ES-I3 (cell line): Measurements from ENCODE around the gene RFNG.

Source experiments
- H3K36me3 ChIP-seq: 2 replicates; pipeline ENCODE4 v1.6.1; 2013; ENCODE audit warnings: mild to moderate bottlenecking, low read length, control low read depth, moderate library complexity; ENCODE audit not compliant: insufficient read depth
- H3K4me1 ChIP-seq: 2 replicates; pipeline ENCODE4 v1.6.1; 2013; ENCODE audit warnings: mild to moderate bottlenecking, control low read depth, low read length; ENCODE audit not compliant: insufficient read depth
- H3K9ac ChIP-seq: 2 replicates; pipeline ENCODE4 v1.6.1; 2013; ENCODE audit warnings: low read depth, mild to moderate bottlenecking, low read length, moderate library complexity
- H3K9me3 ChIP-seq: 2 replicates; pipeline ENCODE4 v1.6.1; 2013; ENCODE audit warnings: mild to moderate bottlenecking, low read length, moderate library complexity; ENCODE audit not compliant: control insufficient read depth, insufficient read depth

Gene RFNG

DNA sequence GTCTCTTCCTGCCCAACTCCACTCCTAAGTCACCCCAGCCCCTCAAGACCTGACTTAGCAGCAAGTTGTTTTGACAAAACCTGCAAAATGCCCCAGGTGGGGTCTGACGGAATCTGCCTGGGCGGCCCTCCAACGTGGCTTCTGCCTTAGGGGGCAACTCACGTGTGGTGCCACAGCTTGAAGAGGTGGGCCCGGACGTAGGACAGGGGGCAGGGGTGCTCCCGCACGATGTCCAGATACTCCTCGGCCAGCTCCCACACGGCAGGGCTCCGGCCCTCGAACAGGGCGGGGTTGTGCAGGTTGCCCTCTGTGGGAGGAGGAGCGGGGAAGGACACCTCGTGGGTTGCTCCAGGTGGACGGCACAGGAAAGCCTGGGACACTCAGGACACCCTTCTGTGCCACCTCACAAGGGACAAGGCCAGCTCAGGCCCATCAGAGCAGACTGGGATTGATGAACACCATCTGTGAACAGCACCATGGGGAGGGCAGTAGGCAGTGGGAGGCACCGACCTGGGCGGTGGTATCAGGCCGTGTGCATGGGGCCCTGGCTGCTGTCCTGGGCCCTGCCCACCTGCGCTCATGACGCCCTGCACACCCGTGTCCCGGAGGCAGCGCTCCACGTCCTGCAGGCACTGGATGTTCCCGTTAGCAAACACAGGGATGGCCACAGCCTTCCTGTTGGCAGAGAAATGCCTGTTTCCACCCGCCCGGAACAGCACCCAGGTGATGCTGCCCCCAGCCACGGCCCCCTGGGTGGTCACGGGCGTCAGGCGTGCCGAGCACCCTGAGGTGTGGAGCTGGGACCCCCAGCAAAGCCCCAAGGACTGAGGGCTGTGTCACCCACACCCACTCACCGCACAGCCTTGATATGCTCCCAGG lies 9.7 kb upstream of the RFNG start:
- Histone ChIP-seq H3K4me1 (no peaks in the 10 kb centered on the region), H3K36me3 (peaks cover 17% of the 10 kb centered on the region), H3K9ac (no peak overlapping the region)

DNA sequence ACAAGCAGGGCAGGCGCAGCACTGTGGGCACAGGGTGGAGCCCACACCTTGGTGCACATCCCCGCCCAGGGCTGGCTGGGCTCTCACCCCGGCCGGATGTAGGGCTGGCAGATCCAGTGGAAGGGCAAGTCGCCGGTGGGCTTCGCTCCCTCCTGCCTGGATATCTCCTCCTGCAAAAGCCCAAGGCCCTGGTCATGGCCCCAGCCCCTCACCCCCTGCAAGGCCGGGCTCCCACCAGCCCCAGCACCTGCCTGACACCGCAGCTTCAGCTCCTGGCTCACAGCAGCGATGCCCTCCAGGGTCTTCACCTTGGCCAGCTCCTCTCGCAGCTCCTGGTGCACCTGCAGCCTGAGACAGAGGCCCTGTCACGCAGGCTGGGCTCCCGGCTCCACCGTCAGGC lies 9.0 kb upstream of the RFNG start:
- Histone ChIP-seq H3K4me1 (no peaks in the 10 kb centered on the region), H3K9me3 (no peaks in the 10 kb centered on the region), H3K9ac (no peak overlapping the region), H3K36me3 (peaks cover 17% of the 10 kb centered on the region)

More for the DNA sequence above, 9.7 kb upstream of the RFNG start:
- no peaks in the 10 kb centered on the region for H3K9me3 ChIP-seq

DNA sequence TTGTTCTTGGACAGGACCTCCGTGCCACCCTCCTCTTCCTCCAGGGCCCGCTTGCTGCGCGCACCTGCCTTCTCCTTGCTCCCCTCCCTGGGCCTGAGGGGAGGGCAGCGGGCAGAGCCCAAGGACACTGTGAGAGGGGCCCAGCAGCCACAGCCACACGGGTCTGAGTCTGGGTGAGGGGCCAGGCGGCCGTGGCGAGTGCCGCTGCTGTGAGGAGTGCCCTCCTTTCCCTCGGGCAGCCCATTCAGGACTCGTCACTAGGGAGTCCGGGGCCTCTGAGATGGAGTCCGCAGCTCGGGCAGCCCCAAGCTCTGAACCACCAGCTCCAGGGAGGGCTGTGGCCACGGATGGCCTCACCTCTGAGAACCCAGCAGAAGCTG lies 8.4 kb upstream of the RFNG start:
- H3K4me1 ChIP-seq, result no peaks in the 10 kb centered on the region
- no peak overlapping the region for H3K9ac ChIP-seq
- peaks cover 17% of the 10 kb centered on the region for H3K36me3 ChIP-seq
- H3K9me3 ChIP-seq, result no peaks in the 10 kb centered on the region

DNA sequence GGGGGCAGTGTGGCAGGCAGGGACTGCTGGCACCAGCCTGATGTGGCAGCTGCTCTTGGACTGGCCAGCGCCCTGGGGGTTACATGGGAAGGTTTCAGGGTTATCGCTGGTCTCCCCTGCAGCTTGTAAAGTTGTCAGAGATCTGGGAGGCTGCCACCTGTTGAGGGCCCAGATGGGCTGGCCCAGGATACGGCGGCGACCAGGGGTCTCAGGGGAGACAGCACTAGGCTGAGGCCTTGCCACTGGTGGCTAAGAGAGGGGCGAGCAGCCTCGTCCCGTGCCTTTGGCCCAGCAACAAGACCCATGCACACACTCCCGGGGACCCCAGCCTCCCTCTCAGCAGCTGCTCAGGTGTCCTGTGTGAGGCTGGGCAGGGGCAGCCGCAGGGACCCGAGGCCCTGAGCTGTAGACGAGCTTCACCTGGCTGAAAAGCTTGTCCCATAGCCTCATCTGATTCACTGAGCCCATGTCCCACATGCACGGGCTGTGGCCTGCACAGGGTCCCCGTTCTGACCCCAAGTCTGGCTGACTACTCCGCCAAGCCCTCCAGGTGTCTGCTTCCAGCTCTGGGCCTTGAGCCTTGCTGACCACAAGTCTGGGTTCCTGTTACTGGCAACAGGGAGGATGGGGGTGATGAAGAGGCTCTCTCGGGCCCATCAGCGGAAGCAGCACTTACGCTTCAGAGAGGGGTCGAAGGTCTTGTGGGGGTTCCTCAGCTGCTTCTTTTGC lies 7.8 kb upstream of the RFNG start:
- H3K36me3 ChIP-seq, result peaks cover 20% of the 10 kb centered on the region

DNA sequence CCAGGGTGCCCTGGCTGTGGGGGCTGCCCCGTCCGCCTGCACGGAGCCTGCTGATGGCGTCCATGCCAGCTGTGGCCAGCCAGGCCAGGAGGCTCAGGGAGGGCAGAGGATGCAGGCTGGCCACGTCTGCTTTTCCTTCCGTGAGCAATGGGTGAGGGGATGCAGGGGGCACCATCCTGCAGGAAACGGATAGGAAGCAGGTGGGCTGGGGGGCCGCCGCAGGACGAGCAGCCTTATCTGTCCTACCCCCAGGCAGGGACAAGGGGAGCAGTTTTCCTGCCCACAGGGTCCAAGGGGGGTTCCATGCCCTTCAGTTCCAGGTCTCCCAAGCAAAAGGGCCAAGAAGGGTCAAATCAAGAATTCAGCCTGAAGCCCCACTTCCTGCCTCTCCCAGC lies 7.2 kb upstream of the RFNG start:
- Histone ChIP-seq H3K36me3 (peaks cover 20% of the 10 kb centered on the region), H3K9me3 (no peaks in the 10 kb centered on the region), H3K4me1 (no peaks in the 10 kb centered on the region), H3K9ac (no peak overlapping the region)

More for the DNA sequence above, 7.8 kb upstream of the RFNG start:
- H3K9me3 ChIP-seq, result no peaks in the 10 kb centered on the region
- no peaks in the 10 kb centered on the region for H3K4me1 ChIP-seq
- no peak overlapping the region for H3K9ac ChIP-seq

DNA sequence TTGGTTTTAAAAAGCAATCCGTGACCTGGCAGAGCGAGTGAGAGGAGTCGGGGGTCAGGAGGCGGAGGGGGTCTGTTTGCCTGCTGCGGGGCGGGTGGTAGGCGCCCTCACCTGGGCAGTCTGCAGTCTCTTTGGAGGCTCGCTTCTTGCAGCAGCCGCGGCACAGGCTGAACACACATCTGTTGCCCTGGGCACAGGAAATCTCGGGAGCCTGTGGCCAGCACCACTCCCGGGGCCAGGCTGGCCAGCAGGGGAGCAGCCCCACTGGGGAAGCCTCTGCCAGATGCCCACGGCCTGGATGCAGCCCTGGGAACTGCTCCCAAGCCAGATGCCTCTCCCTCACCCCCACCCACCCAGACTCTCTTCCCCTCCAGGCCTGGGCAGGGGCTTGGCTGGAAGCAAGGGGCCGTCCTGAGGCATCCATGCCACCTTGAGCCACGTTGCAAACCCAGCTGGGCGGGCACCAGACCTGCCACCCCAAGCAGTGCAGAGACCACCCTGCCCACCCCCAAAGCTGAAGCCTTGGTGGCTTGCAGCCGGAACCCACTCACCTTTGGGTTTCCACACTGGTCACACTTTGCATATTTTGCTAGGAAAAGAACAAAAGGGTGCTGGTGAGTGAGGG lies 6.7 kb upstream of the RFNG start:
- no peak overlapping the region for H3K9ac ChIP-seq
- peaks cover 20% of the 10 kb centered on the region for H3K36me3 ChIP-seq
- H3K4me1 ChIP-seq, result no peaks in the 10 kb centered on the region
- no peaks in the 10 kb centered on the region for H3K9me3 ChIP-seq

DNA sequence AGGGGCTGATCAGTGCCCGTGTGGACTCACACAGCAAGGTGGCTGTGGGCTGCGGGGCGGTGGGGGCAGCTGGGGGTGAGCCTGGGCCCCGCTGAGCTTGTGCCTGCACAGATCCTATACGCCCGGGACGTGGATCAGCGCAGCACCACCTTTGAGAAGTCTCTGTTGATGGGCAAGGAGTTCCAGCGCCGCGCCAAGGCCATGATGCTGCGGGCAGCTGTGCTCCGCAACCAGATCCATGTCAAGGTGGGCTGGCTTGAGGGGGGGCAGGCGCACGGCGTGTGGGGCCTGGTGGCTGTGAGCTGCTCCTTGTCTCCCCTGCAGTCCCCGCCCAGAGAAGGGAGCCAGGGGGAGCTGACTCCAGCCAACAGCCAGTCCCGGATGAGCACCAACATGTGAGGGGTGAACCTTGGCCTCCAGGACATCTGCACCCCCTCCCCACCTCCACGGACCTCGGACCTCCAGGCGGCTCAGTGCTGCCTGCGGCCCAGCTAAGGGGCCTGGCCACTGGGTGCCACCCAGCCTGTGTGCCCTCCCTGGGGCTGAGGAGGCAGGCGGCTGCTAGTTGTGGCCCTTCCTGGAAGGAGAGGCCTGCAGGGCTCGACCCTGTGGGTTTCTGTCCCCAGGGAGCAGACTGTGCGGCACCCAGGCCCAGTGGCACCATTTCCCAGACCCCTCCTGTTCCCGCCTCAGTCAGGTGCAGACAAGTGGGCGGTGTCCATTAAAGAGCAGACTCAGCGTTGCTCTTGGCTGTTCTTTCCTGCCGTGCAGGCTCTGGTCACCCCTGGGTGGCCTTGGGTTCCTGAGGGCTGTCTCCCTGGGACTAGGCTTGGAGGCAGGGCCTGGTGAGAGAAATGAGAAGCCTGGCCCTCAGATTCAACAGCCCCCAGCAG lies 5.4 kb upstream of the RFNG start:
- Histone ChIP-seq H3K9ac (no peak overlapping the region), H3K9me3 (no peaks in the 10 kb centered on the region), H3K36me3 (peaks cover 14% of the 10 kb centered on the region), H3K4me1 (no peaks in the 10 kb centered on the region)

DNA sequence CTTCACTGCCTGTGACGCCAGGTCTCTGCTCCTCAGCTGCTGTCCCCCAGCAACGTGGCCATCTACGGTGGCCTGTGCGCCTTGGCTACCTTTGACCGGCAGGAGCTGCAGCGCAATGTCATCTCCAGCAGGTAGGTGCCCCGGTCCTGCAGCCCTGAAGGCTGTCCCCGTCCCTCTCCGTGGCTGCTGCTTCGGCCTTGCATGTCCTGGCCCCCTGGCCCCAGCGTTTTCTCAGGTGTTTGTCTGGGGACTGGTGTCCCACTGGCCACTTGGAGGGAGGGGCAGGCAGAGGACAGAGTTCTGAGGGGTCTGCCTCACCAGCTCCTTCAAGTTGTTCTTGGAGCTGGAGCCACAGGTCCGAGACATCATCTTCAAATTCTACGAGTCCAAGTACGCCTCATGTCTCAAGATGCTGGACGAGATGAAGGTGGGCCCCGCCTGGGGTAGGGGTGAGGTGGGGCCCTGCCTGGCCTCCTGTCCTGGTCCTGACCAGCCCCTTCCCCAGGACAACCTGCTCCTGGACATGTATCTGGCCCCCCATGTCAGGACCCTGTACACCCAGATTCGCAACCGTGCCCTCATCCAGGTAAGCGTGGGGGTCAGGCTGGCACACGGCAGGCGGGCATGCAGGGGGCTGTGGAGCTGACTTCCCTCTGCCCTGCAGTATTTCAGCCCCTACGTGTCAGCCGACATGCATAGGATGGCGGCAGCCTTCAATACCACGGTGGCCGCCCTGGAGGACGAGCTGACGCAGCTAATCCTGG lies 4.5 kb upstream of the RFNG start:
- no peaks in the 10 kb centered on the region for H3K4me1 ChIP-seq
- H3K9me3 ChIP-seq, result no peaks in the 10 kb centered on the region
- no peak overlapping the region for H3K9ac ChIP-seq
- peaks cover 11% of the 10 kb centered on the region; the same call in 1 of the 2 replicates for H3K36me3 ChIP-seq

DNA sequence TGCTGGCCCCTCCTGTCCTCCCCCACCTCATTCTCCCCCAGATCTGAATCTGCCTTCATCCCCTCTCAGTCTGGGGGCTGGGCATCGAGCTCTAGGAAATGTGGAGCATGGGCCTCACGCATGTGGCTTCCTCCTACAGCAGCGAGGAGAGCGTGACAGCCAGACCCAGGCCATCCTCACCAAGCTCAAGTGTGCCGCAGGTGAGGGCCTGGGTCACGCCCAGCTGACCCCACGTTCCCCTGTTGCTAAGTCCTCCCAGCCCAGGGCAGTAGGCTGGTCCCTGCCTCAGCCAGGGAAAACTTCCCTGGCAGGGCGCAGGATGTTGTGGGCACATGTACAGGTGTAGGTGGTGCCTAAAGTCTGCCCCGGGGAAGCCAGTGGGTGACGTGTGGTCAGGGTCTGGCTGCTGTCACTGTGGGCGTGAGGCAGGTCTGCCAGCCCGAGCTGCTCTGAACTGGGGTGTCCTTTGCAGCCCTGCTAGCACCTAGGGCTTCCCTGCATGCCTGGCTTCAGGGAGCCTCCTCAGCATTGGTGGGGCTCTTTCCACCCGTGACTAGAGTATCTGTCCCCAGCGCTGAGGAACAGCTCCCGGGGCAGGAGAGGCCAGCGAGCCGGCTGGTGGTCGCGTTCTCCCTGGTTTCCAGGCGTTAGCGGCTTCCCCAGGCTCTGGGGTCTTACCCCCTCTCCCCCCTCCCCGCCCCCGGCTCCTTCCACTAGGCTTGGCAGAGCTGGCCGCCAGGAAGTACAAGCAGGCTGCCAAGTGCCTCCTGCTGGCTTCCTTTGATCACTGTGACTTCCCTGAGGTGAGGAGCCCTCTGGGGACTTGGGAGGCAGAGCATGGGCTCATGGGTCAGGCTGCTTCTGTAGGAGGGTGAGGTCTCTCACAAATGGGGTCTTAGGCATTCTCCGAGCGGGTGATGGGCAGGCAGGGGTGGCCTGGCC lies 3.7 kb upstream of the RFNG start:
- Histone ChIP-seq H3K36me3 (peaks cover 10% of the 10 kb centered on the region; the same call in 1 of the 2 replicates), H3K9me3 (no peaks in the 10 kb centered on the region), H3K4me1 (no peaks in the 10 kb centered on the region; the same call in 1 of the 2 replicates), H3K9ac (no peak overlapping the region)

DNA sequence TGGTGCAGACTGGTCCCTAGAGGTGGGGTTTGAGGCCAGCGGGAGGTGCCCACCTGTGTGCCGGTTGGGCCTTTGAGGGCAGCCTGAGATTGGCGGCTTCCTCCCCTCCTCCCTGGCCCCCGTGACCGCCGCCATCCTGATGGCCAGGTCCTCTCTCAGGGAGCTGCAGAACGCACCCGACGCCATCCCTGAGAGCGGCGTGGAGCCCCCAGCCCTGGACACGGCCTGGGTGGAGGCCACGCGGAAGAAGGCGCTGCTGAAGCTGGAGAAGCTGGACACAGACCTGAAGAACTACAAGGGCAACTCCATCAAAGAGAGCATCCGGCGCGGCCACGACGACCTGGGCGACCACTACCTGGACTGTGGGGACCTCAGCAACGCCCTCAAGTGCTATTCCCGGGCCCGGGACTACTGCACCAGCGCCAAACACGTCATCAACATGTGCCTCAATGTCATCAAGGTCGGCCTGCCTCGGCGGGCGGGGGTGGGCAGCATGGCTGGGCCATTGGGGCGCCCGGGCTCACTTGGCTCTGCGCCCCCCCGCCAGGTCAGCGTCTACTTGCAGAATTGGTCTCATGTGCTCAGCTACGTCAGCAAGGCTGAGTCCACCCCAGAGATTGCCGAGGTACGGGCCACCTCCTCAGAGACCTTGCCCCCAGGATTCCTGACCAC lies 2.9 kb upstream of the RFNG start:
- H3K9me3 ChIP-seq, result no peaks in the 10 kb centered on the region
- peaks cover 7% of the 10 kb centered on the region; the same call in 1 of the 2 replicates for H3K36me3 ChIP-seq
- no peaks in the 10 kb centered on the region; the same call in 1 of the 2 replicates for H3K4me1 ChIP-seq
- H3K9ac ChIP-seq, result no peak overlapping the region

DNA sequence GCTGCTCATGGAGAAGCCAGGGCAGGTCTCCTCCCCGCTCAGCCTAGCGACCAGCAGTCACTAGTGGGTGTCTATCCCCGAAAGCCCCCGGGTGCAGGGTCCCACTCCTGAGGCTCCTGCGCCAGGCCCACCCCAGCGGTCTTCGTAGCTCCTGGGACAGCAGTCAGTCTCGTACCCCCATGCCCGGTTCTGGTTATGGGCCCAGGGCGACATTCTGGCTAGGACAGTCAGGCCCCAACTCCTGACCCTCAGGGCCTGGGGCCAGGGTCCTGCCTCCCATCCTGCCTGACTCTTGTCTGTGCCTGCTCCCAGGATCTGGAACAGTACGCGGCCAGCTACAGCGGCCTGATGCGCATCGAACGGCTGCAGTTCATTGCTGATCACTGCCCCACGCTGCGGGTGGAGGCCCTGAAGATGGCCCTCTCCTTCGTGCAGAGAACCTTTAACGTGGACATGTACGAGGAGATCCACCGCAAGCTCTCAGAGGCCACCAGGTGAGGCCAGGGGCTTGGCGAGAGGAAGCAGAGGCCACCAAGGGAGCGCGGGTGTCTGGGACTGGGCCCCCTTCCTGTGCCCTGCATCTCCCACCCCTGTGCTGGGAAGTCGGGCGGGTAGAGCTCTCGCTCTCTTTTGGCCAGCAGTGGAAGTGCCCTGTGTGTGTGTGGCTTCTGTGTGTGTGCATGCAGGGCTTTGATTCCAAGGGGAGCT lies 2.1 kb upstream of the RFNG start:
- Histone ChIP-seq H3K9ac (no peak overlapping the region), H3K9me3 (no peaks in the 10 kb centered on the region), H3K36me3 (peaks cover 7% of the 10 kb centered on the region; the same call in 1 of the 2 replicates), H3K4me1 (no peaks in the 10 kb centered on the region; the same call in 1 of the 2 replicates)
